SK-N-SH (cell line): ENCODE data around the gene DGCR2.

Experiments
- ELF1 ChIP-seq: IDR thresholded peaks from 2 replicates; pipeline ENCODE4 v1.4.0; 2012
- TAF1 ChIP-seq: IDR thresholded peaks from 2 replicates; pipeline ENCODE4 v1.6.1; 2012; ENCODE audit warnings: low read depth, mild to moderate bottlenecking, low read length, moderate library complexity, borderline replicate concordance
- TF ChIP-seq, protein P1 (sequence below): fragments of 200-600 bp; sonication (generic); IDR thresholded peaks from 2 replicates; pipeline ENCODE4 v1.6.1; 2017; ENCODE audit warnings: antibody characterized with exemption, mild to moderate bottlenecking, moderate library complexity
- TF ChIP-seq, protein P2 (sequence below): IDR thresholded peaks from 2 replicates; pipeline ENCODE4 v1.4.0; 2012; ENCODE audit warnings: low read depth, borderline replicate concordance
- TF ChIP-seq, protein P3 (sequence below): IDR thresholded peaks from 2 replicates; pipeline ENCODE4 v1.4.0; 2012; ENCODE audit warnings: low read depth, borderline replicate concordance

DNA sequence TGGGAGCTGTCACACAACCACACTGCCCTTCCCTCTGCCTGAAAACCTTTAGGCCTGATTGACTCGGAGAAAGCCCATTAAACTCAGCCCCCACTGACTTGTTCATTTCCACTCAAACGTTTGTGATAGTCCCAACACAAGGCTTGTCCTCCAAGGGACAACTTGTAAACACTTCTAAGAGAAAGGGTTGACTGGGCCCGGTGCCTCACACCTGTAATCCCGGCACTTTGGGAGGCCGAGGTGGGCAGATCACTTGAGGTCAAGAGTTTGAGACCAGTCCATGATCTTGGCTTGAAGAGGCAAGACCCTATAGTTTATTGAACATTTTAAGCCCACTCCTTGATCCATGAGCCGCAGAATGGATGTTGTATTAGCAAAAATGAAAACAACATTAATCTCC, 122.8 kb downstream of the DGCR2 start:
- TF ChIP-seq TAF1 = no peak
- TF ChIP-seq, protein P1, sequence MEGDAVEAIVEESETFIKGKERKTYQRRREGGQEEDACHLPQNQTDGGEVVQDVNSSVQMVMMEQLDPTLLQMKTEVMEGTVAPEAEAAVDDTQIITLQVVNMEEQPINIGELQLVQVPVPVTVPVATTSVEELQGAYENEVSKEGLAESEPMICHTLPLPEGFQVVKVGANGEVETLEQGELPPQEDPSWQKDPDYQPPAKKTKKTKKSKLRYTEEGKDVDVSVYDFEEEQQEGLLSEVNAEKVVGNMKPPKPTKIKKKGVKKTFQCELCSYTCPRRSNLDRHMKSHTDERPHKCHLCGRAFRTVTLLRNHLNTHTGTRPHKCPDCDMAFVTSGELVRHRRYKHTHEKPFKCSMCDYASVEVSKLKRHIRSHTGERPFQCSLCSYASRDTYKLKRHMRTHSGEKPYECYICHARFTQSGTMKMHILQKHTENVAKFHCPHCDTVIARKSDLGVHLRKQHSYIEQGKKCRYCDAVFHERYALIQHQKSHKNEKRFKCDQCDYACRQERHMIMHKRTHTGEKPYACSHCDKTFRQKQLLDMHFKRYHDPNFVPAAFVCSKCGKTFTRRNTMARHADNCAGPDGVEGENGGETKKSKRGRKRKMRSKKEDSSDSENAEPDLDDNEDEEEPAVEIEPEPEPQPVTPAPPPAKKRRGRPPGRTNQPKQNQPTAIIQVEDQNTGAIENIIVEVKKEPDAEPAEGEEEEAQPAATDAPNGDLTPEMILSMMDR = no peak
- TF ChIP-seq, protein P2, sequence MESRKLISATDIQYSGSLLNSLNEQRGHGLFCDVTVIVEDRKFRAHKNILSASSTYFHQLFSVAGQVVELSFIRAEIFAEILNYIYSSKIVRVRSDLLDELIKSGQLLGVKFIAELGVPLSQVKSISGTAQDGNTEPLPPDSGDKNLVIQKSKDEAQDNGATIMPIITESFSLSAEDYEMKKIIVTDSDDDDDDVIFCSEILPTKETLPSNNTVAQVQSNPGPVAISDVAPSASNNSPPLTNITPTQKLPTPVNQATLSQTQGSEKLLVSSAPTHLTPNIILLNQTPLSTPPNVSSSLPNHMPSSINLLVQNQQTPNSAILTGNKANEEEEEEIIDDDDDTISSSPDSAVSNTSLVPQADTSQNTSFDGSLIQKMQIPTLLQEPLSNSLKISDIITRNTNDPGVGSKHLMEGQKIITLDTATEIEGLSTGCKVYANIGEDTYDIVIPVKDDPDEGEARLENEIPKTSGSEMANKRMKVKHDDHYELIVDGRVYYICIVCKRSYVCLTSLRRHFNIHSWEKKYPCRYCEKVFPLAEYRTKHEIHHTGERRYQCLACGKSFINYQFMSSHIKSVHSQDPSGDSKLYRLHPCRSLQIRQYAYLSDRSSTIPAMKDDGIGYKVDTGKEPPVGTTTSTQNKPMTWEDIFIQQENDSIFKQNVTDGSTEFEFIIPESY = no peak
- TF ChIP-seq ELF1 = no peak
- TF ChIP-seq, protein P3, sequence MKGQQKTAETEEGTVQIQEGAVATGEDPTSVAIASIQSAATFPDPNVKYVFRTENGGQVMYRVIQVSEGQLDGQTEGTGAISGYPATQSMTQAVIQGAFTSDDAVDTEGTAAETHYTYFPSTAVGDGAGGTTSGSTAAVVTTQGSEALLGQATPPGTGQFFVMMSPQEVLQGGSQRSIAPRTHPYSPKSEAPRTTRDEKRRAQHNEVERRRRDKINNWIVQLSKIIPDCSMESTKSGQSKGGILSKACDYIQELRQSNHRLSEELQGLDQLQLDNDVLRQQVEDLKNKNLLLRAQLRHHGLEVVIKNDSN = no peak
